Neural cell (in vitro differentiated cells): ENCODE results near the gene TXNL4A. TPM values are rescaled to one million over a fixed set of nuclear protein-coding genes. Genes with fewer than 3 reads are reported as not detected.

ENCODE experiments used
- H2AFZ ChIP-seq: fragments of 200-600, 300-800 bp; sonication (generic), shearing (Covaris generic); 2 replicates; pipeline ENCODE4 v1.6.0; 2014; ENCODE audit warnings: low read depth, mild to moderate bottlenecking, antibody characterized with exemption, low read length, moderate library complexity
- H3F3A ChIP-seq: fragments of 200-600 bp; shearing (Covaris generic); 2 replicates; pipeline ENCODE4 v1.6.1; 2016; ENCODE audit warnings: mild to moderate bottlenecking, moderate library complexity, mixed read lengths, antibody characterized with exemption, low read length; ENCODE audit not compliant: insufficient read depth, poor library complexity, severe bottlenecking
- H3K27ac ChIP-seq: fragments of 200-600, 300-800 bp; sonication (generic), shearing (Covaris generic); 2 replicates; pipeline ENCODE4 v1.5.1; 2014; ENCODE audit warnings: mild to moderate bottlenecking, low read length, moderate library complexity
- H3K27me3 ChIP-seq: fragments of 300-800, 200-600 bp; sonication (generic), shearing (Covaris generic); 2 replicates; pipeline ENCODE4 v1.6.0; 2014; ENCODE audit warnings: mild to moderate bottlenecking, low read depth, low read length, moderate library complexity; ENCODE audit not compliant: insufficient read depth
- H3K36me3 ChIP-seq: fragments of 300-800, 200-600 bp; sonication (generic), shearing (Covaris generic); 2 replicates; pipeline ENCODE4 v1.5.1; 2014; ENCODE audit warnings: mild to moderate bottlenecking, antibody characterized with exemption, low read length, moderate library complexity; ENCODE audit not compliant: insufficient read depth
- H3K4me2 ChIP-seq: fragments of 300-800, 200-600 bp; sonication (generic), shearing (Covaris generic); 2 replicates; pipeline ENCODE4 v1.6.0; 2014; ENCODE audit warnings: mild to moderate bottlenecking, low read length
- H3K4me3 ChIP-seq: fragments of 300-800, 200-600 bp; sonication (generic), shearing (Covaris generic); 2 replicates; pipeline ENCODE4 v1.5.1; 2014; ENCODE audit warnings: mild to moderate bottlenecking, low read length, moderate library complexity
- H3K79me2 ChIP-seq: fragments of 200-600 bp; shearing (Covaris generic); replicated peaks from 2 replicates; pipeline ENCODE4 v1.6.0; 2014; ENCODE audit warnings: mild to moderate bottlenecking, low read length, moderate library complexity; ENCODE audit not compliant: insufficient read depth
- H3K9ac ChIP-seq: fragments of 300-800, 200-600 bp; sonication (generic), shearing (Covaris generic); 2 replicates; pipeline ENCODE4 v1.6.1; 2016; ENCODE audit warnings: mild to moderate bottlenecking, low read length, mixed read lengths
- H3K9me2 ChIP-seq: fragments of 200-600 bp; shearing (Covaris generic); 2 replicates; pipeline ENCODE4 v1.6.1; 2016; ENCODE audit warnings: mild to moderate bottlenecking, low read length, mixed read lengths; ENCODE audit not compliant: insufficient read depth
- H3K9me3 ChIP-seq: fragments of 200-600, 300-800 bp; sonication (generic), shearing (Covaris generic); 2 replicates; pipeline ENCODE4 v1.6.1; 2016; ENCODE audit warnings: mild to moderate bottlenecking, mixed run types, low read length, moderate library complexity, mixed read lengths
- H4K20me1 ChIP-seq: fragments of 200-600 bp; shearing (Covaris generic); 2 replicates; pipeline ENCODE4 v1.6.1; 2016; ENCODE audit warnings: mild to moderate bottlenecking, mixed run types; ENCODE audit not compliant: insufficient read depth
- CTCF ChIP-seq: fragments of 450-650 bp; IDR thresholded peaks from 2 replicates; pipeline ENCODE4 v1.5.1; 2014; ENCODE audit warnings: antibody characterized with exemption, mild to moderate bottlenecking, moderate library complexity; ENCODE audit not compliant: poor library complexity, severe bottlenecking
- EP300 ChIP-seq: fragments of 450-650 bp; conservative IDR thresholded peaks from 2 replicates; pipeline ENCODE4 v1.6.1; 2014; ENCODE audit warnings: antibody characterized with exemption, mild to moderate bottlenecking, moderate library complexity; ENCODE audit not compliant: poor library complexity, severe bottlenecking
- EZH2 ChIP-seq: fragments of 200-600, 300-800 bp; shearing (Covaris generic), sonication (generic); IDR thresholded peaks from 2 replicates; pipeline ENCODE4 v1.6.1; 2014; ENCODE audit warnings: antibody characterized with exemption, low read length, borderline replicate concordance, mild to moderate bottlenecking; ENCODE audit not compliant: insufficient read depth, poor library complexity, severe bottlenecking
- MXI1 ChIP-seq: fragments of 450-650 bp; conservative IDR thresholded peaks from 2 replicates; pipeline ENCODE4 v1.6.1; 2014; ENCODE audit warnings: antibody characterized with exemption, mild to moderate bottlenecking; ENCODE audit not compliant: poor library complexity, severe bottlenecking
- POLR2AphosphoS5 ChIP-seq: IDR thresholded peaks from 2 replicates; pipeline ENCODE4 v1.6.1; 2012
- RAD21 ChIP-seq: fragments of 450-650 bp; conservative IDR thresholded peaks from 2 replicates; pipeline ENCODE4 v1.6.1; 2014; ENCODE audit warnings: antibody characterized with exemption, mild to moderate bottlenecking, moderate library complexity
- SMC3 ChIP-seq: fragments of 450-650 bp; conservative IDR thresholded peaks from 2 replicates; pipeline ENCODE4 v1.6.1; 2014; ENCODE audit warnings: antibody characterized with exemption, mild to moderate bottlenecking, moderate library complexity; ENCODE audit not compliant: poor library complexity
- TAF1 ChIP-seq: IDR thresholded peaks from 2 replicates; pipeline ENCODE4 v1.6.1; 2012; ENCODE audit warnings: low read depth
- polyA plus RNA-seq: library from polyadenylated mRNA; depleted of rRNA; stranded (reverse); fragments of >200 nt; gene quantifications from 2 replicates; pipeline ENCODE4 v1.2.3, GENCODE V29; 2014
- TF ChIP-seq, protein P1 (sequence below): IDR thresholded peaks from 2 replicates; pipeline ENCODE4 v1.6.1; 2012; ENCODE audit warnings: borderline replicate concordance

Gene TXNL4A
- polyA plus RNA-seq, 1 donor from 2014 or later = 163 TPM

DNA sequence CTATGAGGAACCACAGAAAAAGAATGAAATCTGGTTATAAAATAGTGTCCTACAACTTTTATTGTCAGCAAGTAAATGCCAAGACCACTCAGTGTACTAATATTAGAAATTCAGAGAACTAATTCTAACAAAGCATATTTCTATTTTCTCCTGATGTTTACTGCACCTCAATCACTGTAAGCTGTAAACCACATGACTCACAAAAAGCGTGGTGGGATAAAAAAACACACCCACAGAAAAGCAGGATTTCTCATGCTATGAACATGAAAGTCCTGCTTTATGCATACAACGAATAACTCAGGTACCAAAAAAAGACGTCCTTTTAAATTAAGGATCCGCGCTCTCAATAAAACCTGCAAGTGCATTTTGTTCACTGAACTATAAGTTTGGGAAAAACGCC is 797 bp downstream of the TXNL4A start:
- Histone ChIP-seq H3K9me2 (no peaks in the 10 kb centered on the region), H3K79me2 (peaks cover 55% of the 10 kb centered on the region), H3F3A (no peaks in the 10 kb centered on the region), H4K20me1 (peaks cover 4% of the 10 kb centered on the region), H2AFZ (peak overlapping the region; percentile 85), H3K4me3 (peak overlapping the region; percentile 100), H3K27ac (peak overlapping the region; percentile 92), H3K27me3 (no peaks in the 10 kb centered on the region), H3K9ac (peak overlapping the region; percentile 94), H3K4me2 (peak overlapping the region; percentile 76), H3K9me3 (no peaks in the 10 kb centered on the region), H3K36me3 (no peaks in the 10 kb centered on the region)
- TF ChIP-seq POLR2AphosphoS5 (no peak), MXI1 (no peak), CTCF (no peak), RAD21 (no peak), TAF1 (no peak), SMC3 (no peak), EZH2 (no peak), EP300 (no peak)
- TF ChIP-seq, protein P1, sequence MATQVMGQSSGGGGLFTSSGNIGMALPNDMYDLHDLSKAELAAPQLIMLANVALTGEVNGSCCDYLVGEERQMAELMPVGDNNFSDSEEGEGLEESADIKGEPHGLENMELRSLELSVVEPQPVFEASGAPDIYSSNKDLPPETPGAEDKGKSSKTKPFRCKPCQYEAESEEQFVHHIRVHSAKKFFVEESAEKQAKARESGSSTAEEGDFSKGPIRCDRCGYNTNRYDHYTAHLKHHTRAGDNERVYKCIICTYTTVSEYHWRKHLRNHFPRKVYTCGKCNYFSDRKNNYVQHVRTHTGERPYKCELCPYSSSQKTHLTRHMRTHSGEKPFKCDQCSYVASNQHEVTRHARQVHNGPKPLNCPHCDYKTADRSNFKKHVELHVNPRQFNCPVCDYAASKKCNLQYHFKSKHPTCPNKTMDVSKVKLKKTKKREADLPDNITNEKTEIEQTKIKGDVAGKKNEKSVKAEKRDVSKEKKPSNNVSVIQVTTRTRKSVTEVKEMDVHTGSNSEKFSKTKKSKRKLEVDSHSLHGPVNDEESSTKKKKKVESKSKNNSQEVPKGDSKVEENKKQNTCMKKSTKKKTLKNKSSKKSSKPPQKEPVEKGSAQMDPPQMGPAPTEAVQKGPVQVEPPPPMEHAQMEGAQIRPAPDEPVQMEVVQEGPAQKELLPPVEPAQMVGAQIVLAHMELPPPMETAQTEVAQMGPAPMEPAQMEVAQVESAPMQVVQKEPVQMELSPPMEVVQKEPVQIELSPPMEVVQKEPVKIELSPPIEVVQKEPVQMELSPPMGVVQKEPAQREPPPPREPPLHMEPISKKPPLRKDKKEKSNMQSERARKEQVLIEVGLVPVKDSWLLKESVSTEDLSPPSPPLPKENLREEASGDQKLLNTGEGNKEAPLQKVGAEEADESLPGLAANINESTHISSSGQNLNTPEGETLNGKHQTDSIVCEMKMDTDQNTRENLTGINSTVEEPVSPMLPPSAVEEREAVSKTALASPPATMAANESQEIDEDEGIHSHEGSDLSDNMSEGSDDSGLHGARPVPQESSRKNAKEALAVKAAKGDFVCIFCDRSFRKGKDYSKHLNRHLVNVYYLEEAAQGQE = no peak

GRCh38 chr18:79986726-79987125 is 1.6 kb downstream of the TXNL4A start:
- Histone ChIP-seq H3K4me2 (peak overlapping the region; percentile 76), H3K9ac (peak overlapping the region; percentile 94), H2AFZ (no peak overlapping the region), H3K36me3 (no peaks in the 10 kb centered on the region), H3K9me2 (no peaks in the 10 kb centered on the region), H3K4me3 (peak overlapping the region; percentile 100), H4K20me1 (peaks cover 4% of the 10 kb centered on the region), H3K79me2 (peaks cover 64% of the 10 kb centered on the region), H3K9me3 (no peaks in the 10 kb centered on the region), H3F3A (no peaks in the 10 kb centered on the region), H3K27me3 (no peaks in the 10 kb centered on the region), H3K27ac (no peak overlapping the region)
- TF ChIP-seq CTCF (no peak), TAF1 (no peak), POLR2AphosphoS5 (no peak), RAD21 (no peak), MXI1 (no peak), EP300 (no peak), SMC3 (no peak), EZH2 (no peak)
- TF ChIP-seq, protein P1 = no peak
